Measurements from ENCODE around the gene SMTN. TPM values are rescaled to one million over a fixed set of nuclear protein-coding genes. Genes with fewer than 3 reads are reported as not detected.
"Not testable (repeated sequence)": the region's sequence is repeated elsewhere in the genome, so short reads cannot be mapped to it uniquely, and the experiment has no call there.

The SMTN gene
- total RNA-seq, 1 experiment from 2014 or later: 68.8 TPM

GRCh38 chr22:31107178-31107893 is 26.2 kb downstream of the SMTN start, which contains the start of gene SELENOM:
Gene SELENOM (minus strand): TSS chr22:31107568. CDS start chr22:31107505, 63 bp downstream.
- peak; percentile 93 to 97 for DNase-seq
- intact Hi-C loops (cut with micrococcal nuclease; ENCODE audit: unreplicated experiment): loop anchor here (1.0 to 10.0 kb wide), 4 partner anchors 42 to 165 kb away; partner anchors contain the start of gene LIMK2
- Histone ChIP-seq H3K27ac (no peak within 1 kb of the TSS), H3K4me1 (replicated peaks; ENCODE audit: insufficient read depth) (peaks cover 20% of the 10 kb centered on the region), H2AFZ (peak within 1 kb of the TSS; percentile 75), H3F3A (ENCODE audit: insufficient read depth, low read depth) (peaks cover 34% of the 10 kb centered on the region), H3K79me2 (ENCODE audit: low read depth) (no peaks in the 10 kb centered on the region), H3K4me3 (peak within 1 kb of the TSS; percentile 54), H3K36me3 (ENCODE audit: low read depth) (no peaks in the 10 kb centered on the region), H3K4me2 (peak within 1 kb of the TSS; percentile 86), H3K9me3 (ENCODE audit: insufficient read depth, low read depth) (no peaks in the 10 kb centered on the region), H4K20me1 (ENCODE audit: insufficient read depth) (no peaks in the 10 kb centered on the region), H3K27me3 (ENCODE audit: insufficient read depth, low read depth) (no peaks in the 10 kb centered on the region), H3K9me2 (ENCODE audit: insufficient read depth) (no peaks in the 10 kb centered on the region)
- CTCF ChIA-PET: interaction anchor here (0.5 to 1.4 kb wide), 15 partner anchors 11 to 1004 kb away, joined by 3 to 12 read pairs (median 3); partner anchors contain the start of gene MORC2
- POLR2A ChIA-PET (ENCODE audit: unreplicated experiment): interaction anchor here (0.5 to 0.9 kb wide), 5 partner anchors 9 to 870 kb away, joined by 4 to 11 read pairs (median 5); partner anchors contain the start of genes PES1 and RNF185
- BruUV-seq (replicated peaks): no TSS peak
- TF ChIP-seq EZH2 (IDR thresholded peaks at IDR 0.05; ENCODE audit: low read depth) (no peak), CTCF (conservative IDR thresholded peaks at IDR 0.05) (peak; percentile 96)

- ChIA-PET CTCF (interaction anchor here (0.6 to 1.4 kb wide), 11 partner anchors 13 to 1004 kb away, joined by 3 to 12 read pairs (median 3); partner anchors contain the start of gene MORC2), POLR2A (ENCODE audit: unreplicated experiment) (interaction anchor here (0.5 to 0.9 kb wide), 4 partner anchors 52 to 516 kb away, joined by 4 to 7 read pairs (median 5); partner anchors contain the start of genes PES1 and RNF185)
- Histone ChIP-seq H3K9me3 (ENCODE audit: insufficient read depth, low read depth) (no peaks in the 10 kb centered on the region), H3K4me3 (peak overlapping the region; percentile 53), H2AFZ (peak overlapping the region; percentile 69), H3K36me3 (ENCODE audit: low read depth) (no peaks in the 10 kb centered on the region), H4K20me1 (ENCODE audit: insufficient read depth) (no peaks in the 10 kb centered on the region), H3K9me2 (ENCODE audit: insufficient read depth) (no peaks in the 10 kb centered on the region), H3K79me2 (ENCODE audit: low read depth) (no peaks in the 10 kb centered on the region), H3F3A (ENCODE audit: insufficient read depth, low read depth) (peaks cover 28% of the 10 kb centered on the region; the same call in 1 of the 2 replicates), H3K4me1 (replicated peaks; ENCODE audit: insufficient read depth) (peaks cover 15% of the 10 kb centered on the region), H3K4me2 (peak overlapping the region; percentile 86), H3K27ac (no peak overlapping the region), H3K27me3 (ENCODE audit: insufficient read depth, low read depth) (no peaks in the 10 kb centered on the region)
- intact Hi-C loops (cut with micrococcal nuclease; ENCODE audit: unreplicated experiment): loop anchor here (1.0 to 10.0 kb wide), 4 partner anchors 41 to 165 kb away; partner anchors contain the start of gene LIMK2
- no peak for DNase-seq
- no TSS peak for BruUV-seq (replicated peaks)
- TF ChIP-seq EZH2 (IDR thresholded peaks at IDR 0.05; ENCODE audit: low read depth) (no peak), CTCF (conservative IDR thresholded peaks at IDR 0.05) (peak; percentile 26; the same call in 1 of the 2 replicates)
Measured at GRCh38 chr22:31107894-31108218, 26.7 kb downstream of the SMTN start.

GRCh38 chr22:31112547-31113091 is 31.5 kb downstream of the SMTN start:
- CTCF ChIA-PET: not testable (repeated sequence)

More at GRCh38 chr22:31112547-31113091, 31.5 kb downstream of the SMTN start:
- H2AFZ ChIP-seq; intact Hi-C loops (cut with micrococcal nuclease; ENCODE audit: unreplicated experiment); H3K4me3 ChIP-seq; H3K4me1 ChIP-seq (replicated peaks; ENCODE audit: insufficient read depth); H3F3A ChIP-seq (ENCODE audit: insufficient read depth, low read depth); H3K9me3 ChIP-seq (ENCODE audit: insufficient read depth, low read depth); H3K27ac ChIP-seq; H3K27me3 ChIP-seq (ENCODE audit: insufficient read depth, low read depth); H3K4me2 ChIP-seq; H3K9me2 ChIP-seq (ENCODE audit: insufficient read depth); H3K36me3 ChIP-seq (ENCODE audit: low read depth); BruUV-seq (replicated peaks); H3K79me2 ChIP-seq (ENCODE audit: low read depth); H4K20me1 ChIP-seq (ENCODE audit: insufficient read depth); POLR2A ChIA-PET (ENCODE audit: unreplicated experiment): not testable (repeated sequence)
- DNase-seq: peak in 1 of 2 experiments; percentile 12
